Right hindlimb (tissue), 1 donor: ENCODE results near the gene DUSP18.
"Not testable (repeated sequence)": the region's sequence is repeated elsewhere in the genome, so short reads cannot be mapped to it uniquely, and the experiment has no call there.

Source experiments
- DNase-seq: peaks from one replicate; pipeline ENCODE4 v3.0.0-alpha.2; 2018

The DUSP18 gene

GRCh38 chr22:30636226-30637077 is 31.2 kb downstream of the DUSP18 start:
- no peak for DNase-seq

DNA sequence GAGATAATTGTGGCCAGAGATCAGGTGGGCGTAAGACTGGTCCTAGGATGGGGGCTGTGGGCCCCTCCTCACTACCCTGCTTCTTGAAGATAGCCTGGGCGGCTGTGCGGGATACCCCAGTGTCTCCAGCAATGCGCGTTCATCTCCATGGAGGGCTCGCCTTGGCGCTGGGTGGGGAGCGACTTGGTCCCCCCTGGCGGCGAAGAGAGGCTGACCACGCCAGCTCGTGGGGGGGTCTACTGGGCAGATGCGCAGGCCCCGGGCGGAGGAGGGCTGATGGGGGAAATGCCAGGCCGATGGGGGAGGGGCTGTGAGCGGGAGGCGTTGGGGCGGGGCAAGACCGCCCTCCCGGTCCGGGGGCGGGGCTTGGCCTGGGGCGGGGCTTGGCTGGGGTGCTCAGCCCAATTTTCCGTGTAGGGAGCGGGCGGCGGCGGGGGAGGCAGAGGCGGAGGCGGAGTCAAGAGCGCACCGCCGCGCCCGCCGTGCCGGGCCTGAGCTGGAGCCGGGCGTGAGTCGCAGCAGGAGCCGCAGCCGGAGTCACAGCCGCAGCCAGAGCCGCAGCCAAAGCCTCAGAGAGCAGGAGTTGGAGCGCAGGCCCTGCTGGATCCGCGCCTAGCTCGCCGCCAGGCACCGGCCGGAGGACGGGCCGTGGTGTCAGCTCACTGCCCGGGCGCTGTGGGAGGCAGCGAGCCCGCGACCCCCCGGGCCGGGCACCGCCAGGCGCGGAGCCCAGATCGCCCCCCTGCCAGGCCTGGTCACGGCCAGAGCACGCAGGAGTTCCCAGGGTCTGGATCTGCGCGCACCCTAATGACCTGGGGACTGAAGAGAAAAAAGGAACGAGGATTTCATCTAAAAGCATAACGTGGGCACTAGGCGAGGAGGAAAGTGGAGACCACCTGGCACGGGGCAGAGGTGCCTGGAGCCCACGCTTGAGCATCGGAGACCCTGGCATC is 32.1 kb downstream of the DUSP18 start, which contains the start of gene SLC35E4:
Gene SLC35E4 (plus strand): TSS at position 509 of the 953 bp plus-strand sequence. CDS start 670 bp downstream, outside the sequence.
- peak; percentile 93 for DNase-seq

- peak; percentile 85 for DNase-seq
Observed at GRCh38 chr22:30634471-30635233, 33.0 kb downstream of the DUSP18 start.

DNA sequence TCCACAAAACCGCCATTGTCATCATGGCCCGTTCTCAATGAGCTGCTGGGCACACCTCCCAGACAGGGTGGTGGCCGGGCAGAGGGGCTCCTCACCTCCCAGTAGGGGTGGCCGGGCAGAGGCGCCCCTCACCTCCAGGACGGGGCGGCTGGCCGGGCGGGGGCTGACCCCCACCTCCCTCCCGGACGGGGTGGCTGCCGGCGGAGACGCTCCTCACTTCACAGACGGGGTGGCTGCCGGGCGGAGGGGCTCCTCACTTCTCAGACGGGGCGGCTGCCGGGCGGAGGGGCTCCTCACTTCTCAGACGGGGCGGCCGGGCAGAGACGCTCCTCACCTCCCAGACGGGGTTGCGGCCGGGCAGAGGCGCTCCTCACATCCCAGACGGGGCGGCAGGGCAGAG is 36.2 kb downstream of the DUSP18 start:
- not testable (repeated sequence) for DNase-seq

DNA sequence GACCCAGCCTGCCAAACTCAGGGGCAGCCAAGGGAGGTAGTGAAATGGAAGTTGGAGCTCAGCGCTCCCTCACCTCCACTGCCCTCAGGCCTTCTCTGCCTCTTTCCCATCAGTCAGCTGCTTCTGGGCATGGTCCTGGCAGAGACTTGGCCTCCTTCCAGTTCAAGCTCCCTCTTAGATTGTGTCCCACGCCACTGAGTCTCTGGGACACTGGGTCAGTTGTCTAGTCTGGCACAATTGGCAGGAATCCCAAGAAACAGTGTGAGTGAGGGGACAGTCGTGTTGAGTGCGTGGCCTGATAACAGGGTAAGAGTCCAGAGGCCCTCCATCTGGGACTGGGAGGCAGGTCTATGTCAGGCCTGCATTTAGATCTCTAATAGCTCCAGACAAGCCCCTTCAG is 39.2 kb downstream of the DUSP18 start:
- no peak for DNase-seq

- DNase-seq = no peak
Observed at GRCh38 chr22:30627471-30627870, 40.2 kb downstream of the DUSP18 start.

DNA sequence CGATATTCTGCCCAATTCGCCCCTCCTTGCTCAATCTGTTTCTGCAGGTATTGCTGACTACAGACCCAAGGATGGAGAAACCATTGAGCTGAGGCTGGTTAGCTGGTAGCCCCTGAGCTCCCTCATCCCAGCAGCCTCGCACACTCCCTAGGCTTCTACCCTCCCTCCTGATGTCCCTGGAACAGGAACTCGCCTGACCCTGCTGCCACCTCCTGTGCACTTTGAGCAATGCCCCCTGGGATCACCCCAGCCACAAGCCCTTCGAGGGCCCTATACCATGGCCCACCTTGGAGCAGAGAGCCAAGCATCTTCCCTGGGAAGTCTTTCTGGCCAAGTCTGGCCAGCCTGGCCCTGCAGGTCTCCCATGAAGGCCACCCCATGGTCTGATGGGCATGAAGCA is 41.3 kb downstream of the DUSP18 start:
- no peak for DNase-seq

DNA sequence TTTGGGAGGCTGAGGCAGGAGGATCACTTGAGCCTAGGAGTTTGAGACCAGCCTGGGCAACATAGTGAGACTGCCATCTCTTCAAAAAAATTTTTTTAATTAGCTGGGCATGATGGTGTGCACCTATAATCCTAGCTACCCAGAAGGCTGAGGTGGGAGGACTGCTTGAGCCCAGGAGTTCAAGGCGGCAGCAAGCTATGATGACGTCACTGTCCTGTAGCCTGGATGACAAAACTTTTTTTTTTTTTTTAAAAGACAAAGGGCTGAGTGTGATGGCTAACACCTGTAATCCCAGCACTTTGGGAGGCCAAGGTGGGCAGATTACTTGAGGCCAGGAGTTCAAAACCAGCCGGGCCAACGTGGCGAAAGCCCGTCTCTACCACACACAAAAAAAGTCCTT is 47.8 kb downstream of the DUSP18 start:
- not testable (repeated sequence) for DNase-seq

DNA sequence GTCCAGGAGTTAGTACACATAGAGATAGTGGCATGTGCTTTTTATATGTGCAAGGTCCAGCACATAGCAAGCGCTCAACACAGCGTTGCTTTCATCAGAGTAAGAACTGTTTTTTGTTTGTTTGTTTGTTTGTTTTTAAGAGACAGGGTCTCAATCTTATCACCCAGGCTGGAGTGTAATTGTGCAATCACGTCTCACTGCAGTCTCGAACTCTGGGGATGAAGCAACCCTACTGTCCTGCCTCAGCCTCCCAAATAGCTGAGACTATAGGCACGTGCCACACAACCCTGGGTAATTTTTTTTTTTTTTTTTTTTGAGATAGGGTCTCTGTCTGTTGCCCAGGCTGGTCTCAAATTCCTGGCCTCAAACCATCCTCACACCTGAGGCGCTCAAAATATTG is 49.9 kb downstream of the DUSP18 start:
- no peak for DNase-seq

- no peak for DNase-seq
Observed at GRCh38 chr22:30615543-30615954, 52.1 kb downstream of the DUSP18 start.

GRCh38 chr22:30614879-30615278 is 52.8 kb downstream of the DUSP18 start:
- DNase-seq = no peak

GRCh38 chr22:30614268-30614667 is 53.4 kb downstream of the DUSP18 start:
- DNase-seq = no peak

GRCh38 chr22:30612789-30613188 is 54.9 kb downstream of the DUSP18 start:
- no peak for DNase-seq
